Peyer's patch (tissue), 4 donors: ENCODE measurements around the gene FOXL1. TPM values are rescaled to one million over a fixed set of nuclear protein-coding genes. Genes with fewer than 3 reads are reported as not detected.
A peak's percentile ranks its signal among the peaks of the same experiment; 100 is the strongest.

Experiments used
- DNase-seq, 3 donors: peaks; one replicate each; pipeline ENCODE4 v3.0.0-alpha.2; 2017 to 2019
- H3K27ac ChIP-seq, 4 donors: fragments of 200-600 bp; sonication (generic); one replicate each; pipeline ENCODE4 v1.5.1; 2016 to 2019
- H3K27me3 ChIP-seq, 2 donors: fragments of 200-600 bp; sonication (generic); one replicate each; pipeline ENCODE4 v1.5.1; 2019
- H3K36me3 ChIP-seq, 3 donors: fragments of 200-600 bp; sonication (generic); one replicate each; pipeline ENCODE4 v1.5.1; 2016 to 2019
- H3K4me1 ChIP-seq, 4 donors: fragments of 200-600 bp; sonication (generic); one replicate each; pipeline ENCODE4 v1.5.1; 2016 to 2019
- H3K4me3 ChIP-seq, 4 donors: fragments of 200-600 bp; sonication (generic); 1 replicate in 3 of 4; 2 replicates in 1 of 4; pipeline ENCODE4 v1.5.1; 2016 to 2019; ENCODE audit warnings: mild to moderate bottlenecking in 1 of 4
- H3K9me3 ChIP-seq, 4 donors: fragments of 200-600 bp; sonication (generic); one replicate each; pipeline ENCODE4 v1.5.1; 2016 to 2019; ENCODE audit warnings: mild to moderate bottlenecking in 1 of 4
- CTCF ChIP-seq, 6 experiments: fragments of 450-650 bp in 4 of 6; fragments of 200-600 bp in 2 of 6; sonication (generic) in 1 of 6; IDR thresholded peaks; one replicate each; pipeline ENCODE4 v1.5.1; 2017 to 2019; ENCODE audit warnings: antibody characterized with exemption in 6 of 6, mild to moderate bottlenecking in 3 of 6, moderate library complexity in 1 of 6
- POLR2A ChIP-seq, 2 donors: fragments of 450-650 bp; IDR thresholded peaks; one replicate each; pipeline ENCODE4 v1.5.1; 2017; ENCODE audit warnings: antibody characterized with exemption in 2 of 2, mild to moderate bottlenecking in 2 of 2, moderate library complexity in 2 of 2
- total RNA-seq, 4 donors: library from RNA; depleted of rRNA; stranded (reverse); fragments of >200 nt; gene quantifications; one replicate each; pipeline ENCODE4 v1.1.0, GENCODE V29; 2016

FOXL1 gene
- total RNA-seq, 4 donors from 2014 or later: 2.0 to 12.4 (median 3.0) TPM

DNA sequence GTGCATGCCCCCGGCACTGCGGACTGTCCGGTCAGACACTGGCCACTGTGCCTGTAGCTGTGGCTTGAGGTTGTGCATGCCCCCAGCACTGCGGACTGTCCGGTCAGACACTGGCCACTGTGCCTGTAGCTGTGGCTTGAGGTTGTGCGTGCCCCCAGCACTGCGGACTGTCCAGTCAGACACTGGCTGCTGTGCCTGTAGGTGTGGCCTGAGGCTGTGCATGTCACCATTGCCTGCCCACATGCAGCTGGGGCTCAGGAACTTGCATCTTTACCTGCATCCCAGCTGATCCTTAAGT lies 28.5 kb upstream of the FOXL1 start:
- H3K27me3 ChIP-seq: no peaks in the 10 kb centered on the region
- no peak overlapping the region for H3K27ac ChIP-seq
- H3K9me3 ChIP-seq: no peaks in the 10 kb centered on the region
- DNase-seq: no peak
- peaks cover 0 to 63% (median 0%) of the 10 kb centered on the region in 3 donors for H3K36me3 ChIP-seq
- TF ChIP-seq POLR2A (IDR thresholded peaks at IDR 0.05) (no peak), CTCF (IDR thresholded peaks at IDR 0.05) (no peak)
- H3K4me3 ChIP-seq: no peak overlapping the region
- peaks cover 0 to 5% (median 2%) of the 10 kb centered on the region in 4 donors for H3K4me1 ChIP-seq

- Histone ChIP-seq H3K27ac (no peak overlapping the region), H3K4me3 (no peak overlapping the region), H3K36me3 (peaks cover 0 to 58% (median 0%) of the 10 kb centered on the region in 3 donors), H3K4me1 (peaks cover under 1 to 6% (median 4%) of the 10 kb centered on the region in 4 donors), H3K9me3 (no peaks in the 10 kb centered on the region), H3K27me3 (no peaks in the 10 kb centered on the region)
- DNase-seq: no peak
- TF ChIP-seq POLR2A (IDR thresholded peaks at IDR 0.05) (no peak), CTCF (IDR thresholded peaks at IDR 0.05) (no peak)
Measured at GRCh38 chr16:86550281-86550680, 28.1 kb upstream of the FOXL1 start.

- Histone ChIP-seq H3K4me1 (peaks cover 5 to 12% (median 8%) of the 10 kb centered on the region in 4 donors), H3K27me3 (no peaks in the 10 kb centered on the region), H3K36me3 (peaks cover 0 to 31% (median 0%) of the 10 kb centered on the region in 3 donors), H3K9me3 (no peaks in the 10 kb centered on the region), H3K4me3 (no peak overlapping the region), H3K27ac (no peak overlapping the region)
- no peak for DNase-seq
- TF ChIP-seq POLR2A (IDR thresholded peaks at IDR 0.05) (no peak), CTCF (IDR thresholded peaks at IDR 0.05) (no peak)
Measured at GRCh38 chr16:86553356-86553755, 25.0 kb upstream of the FOXL1 start.

DNA sequence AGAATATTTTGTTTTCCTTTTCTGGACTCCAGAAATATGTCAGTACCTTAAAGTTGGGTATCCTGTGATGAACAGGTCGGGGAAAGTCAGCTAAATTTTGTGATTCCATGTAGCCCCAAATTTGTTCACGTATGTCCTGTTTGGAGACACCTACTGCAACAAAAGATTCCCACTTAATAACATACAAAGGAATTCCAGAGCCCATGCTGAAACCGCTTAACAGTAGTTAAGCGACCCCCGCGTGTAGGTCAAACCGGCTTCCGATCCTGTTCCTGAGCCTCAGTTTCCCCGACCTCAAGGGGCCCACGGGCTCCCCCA lies 23.8 kb upstream of the FOXL1 start:
- Histone ChIP-seq H3K27me3 (no peaks in the 10 kb centered on the region), H3K4me3 (peak overlapping the region; percentile 67 to 90 (median 84)), H3K36me3 (peaks cover 0 to 22% (median 0%) of the 10 kb centered on the region in 3 donors), H3K9me3 (no peaks in the 10 kb centered on the region), H3K4me1 (peaks cover 5 to 12% (median 8%) of the 10 kb centered on the region in 4 donors), H3K27ac (peak overlapping the region; percentile 77 to 94 (median 82))
- DNase-seq: no peak
- TF ChIP-seq POLR2A (IDR thresholded peaks at IDR 0.05) (no peak), CTCF (IDR thresholded peaks at IDR 0.05) (no peak)

GRCh38 chr16:86554917-86555703 lies 23.2 kb upstream of the FOXL1 start, which contains the start of gene MTHFSD:
TSS of gene MTHFSD (minus strand) at chr16:86555235. CDS start at chr16:86555184, 51 bp downstream.
- Histone ChIP-seq H3K9me3 (no peaks in the 10 kb centered on the region), H3K27ac (peak within 1 kb of the TSS; percentile 77 to 94 (median 82)), H3K4me1 (peaks cover 5 to 12% (median 8%) of the 10 kb centered on the region in 4 donors), H3K27me3 (no peaks in the 10 kb centered on the region), H3K36me3 (peaks cover 0 to 17% (median 0%) of the 10 kb centered on the region in 3 donors), H3K4me3 (peak within 1 kb of the TSS; percentile 67 to 90 (median 84))
- TF ChIP-seq CTCF (IDR thresholded peaks at IDR 0.05): no peak
- peak; percentile 42 to 69 for TF ChIP-seq POLR2A (IDR thresholded peaks at IDR 0.05)
- DNase-seq: peak; percentile 87 to 97 (median 96)
